T-helper 17 cell (primary cell): ENCODE measurements around the gene PRKCE. TPM values are rescaled to one million over a fixed set of nuclear protein-coding genes. Genes with fewer than 3 reads are reported as not detected.
"Not testable (repeated sequence)": the region's sequence is repeated elsewhere in the genome, so short reads cannot be mapped to it uniquely, and the experiment has no call there.

ENCODE experiments used
- ATAC-seq: fragments of 150-1000 bp; cut with Tn5 transposase; 2 replicates; pipeline ENCODE4 v1.10.0; 2021; ENCODE audit warnings: mild to moderate bottlenecking, moderate library complexity
- DNase-seq, 3 donors: peaks; one replicate each; pipeline versions ENCODE4 v3.0.0 to v3.0.0-alpha.2; 2020 to 2021
- H3K9me3 ChIP-seq: one replicate; pipeline ENCODE4 v1.7.0; 2013; ENCODE audit warnings: low read length, mild to moderate bottlenecking; ENCODE audit not compliant: control insufficient read depth, poor library complexity, severe bottlenecking
- H3K27ac Mint-ChIP-seq: one replicate; pipeline ENCODE4 v1.8.0; 2022; ENCODE audit warnings: mild to moderate bottlenecking, moderate library complexity, mixed read lengths
- H3K27me3 Mint-ChIP-seq: one replicate; pipeline ENCODE4 v1.8.0; 2022; ENCODE audit warnings: mixed read lengths
- H3K36me3 Mint-ChIP-seq: one replicate; pipeline ENCODE4 v1.8.0; 2022; ENCODE audit warnings: low read depth, mixed read lengths
- H3K4me1 Mint-ChIP-seq: one replicate; pipeline ENCODE4 v1.8.0; 2022; ENCODE audit warnings: mild to moderate bottlenecking, mixed read lengths
- H3K4me3 Mint-ChIP-seq: one replicate; pipeline ENCODE4 v1.8.0; 2022; ENCODE audit warnings: mild to moderate bottlenecking, moderate library complexity, mixed read lengths
- total RNA-seq, 4 donors: library from RNA in 2 of 4; stranded (reverse) in 2 of 4; gene quantifications; one replicate each; pipeline ENCODE4 v1.2.3 and lab custom pipeline; 2022 to 2026

The PRKCE gene
- total RNA-seq, 2 donors from 2014 or later: 17.6 to 23.7 TPM

GRCh38 chr2:46196871-46197462 is 545.5 kb downstream of the PRKCE start:
- Mint-ChIP-seq H3K4me1 (peaks cover 9% of the 10 kb centered on the region), H3K4me3 (no peak overlapping the region), H3K27me3 (no peaks in the 10 kb centered on the region), H3K27ac (no peak overlapping the region), H3K36me3 (no peaks in the 10 kb centered on the region)
- H3K9me3 ChIP-seq: no peaks in the 10 kb centered on the region
- DNase-seq (no peak), ATAC-seq (no peak)

GRCh38 chr2:46197672-46198071 is 546.2 kb downstream of the PRKCE start:
- Mint-ChIP-seq H3K36me3 (no peaks in the 10 kb centered on the region), H3K4me3 (no peak overlapping the region), H3K27ac (no peak overlapping the region), H3K27me3 (no peaks in the 10 kb centered on the region), H3K4me1 (peaks cover 9% of the 10 kb centered on the region)
- H3K9me3 ChIP-seq: no peaks in the 10 kb centered on the region
- ATAC-seq (no peak), DNase-seq (no peak)

- no peak overlapping the region for H3K27ac Mint-ChIP-seq
- H3K36me3 Mint-ChIP-seq: no peaks in the 10 kb centered on the region
- DNase-seq: no peak
- no peak overlapping the region for H3K4me3 Mint-ChIP-seq
- no peaks in the 10 kb centered on the region for H3K9me3 ChIP-seq
- no peak for ATAC-seq
- H3K27me3 Mint-ChIP-seq: no peaks in the 10 kb centered on the region
- H3K4me1 Mint-ChIP-seq: peaks cover 11% of the 10 kb centered on the region
Measured at GRCh38 chr2:46198164-46198883, 546.8 kb downstream of the PRKCE start.

GRCh38 chr2:46198966-46199365 is 547.5 kb downstream of the PRKCE start:
- DNase-seq (no peak), ATAC-seq (no peak)
- H3K36me3 Mint-ChIP-seq: peaks cover 1% of the 10 kb centered on the region
- H3K9me3 ChIP-seq: no peaks in the 10 kb centered on the region
- no peak overlapping the region for H3K4me3 Mint-ChIP-seq
- H3K27ac Mint-ChIP-seq: no peak overlapping the region
- H3K27me3 Mint-ChIP-seq: no peaks in the 10 kb centered on the region
- peaks cover 11% of the 10 kb centered on the region for H3K4me1 Mint-ChIP-seq

GRCh38 chr2:46200100-46200690 is 548.7 kb downstream of the PRKCE start:
- H3K27ac Mint-ChIP-seq: no peak overlapping the region
- ATAC-seq (no peak), DNase-seq (no peak)
- H3K4me3 Mint-ChIP-seq: no peak overlapping the region
- no peaks in the 10 kb centered on the region for H3K9me3 ChIP-seq
- no peaks in the 10 kb centered on the region for H3K27me3 Mint-ChIP-seq
- H3K4me1 Mint-ChIP-seq: peaks cover 11% of the 10 kb centered on the region
- H3K36me3 Mint-ChIP-seq: peaks cover 2% of the 10 kb centered on the region

- no peak for ATAC-seq
- H3K27me3 Mint-ChIP-seq: no peaks in the 10 kb centered on the region
- H3K27ac Mint-ChIP-seq: no peak overlapping the region
- H3K9me3 ChIP-seq: no peaks in the 10 kb centered on the region
- H3K36me3 Mint-ChIP-seq: peaks cover 2% of the 10 kb centered on the region
- no peak for DNase-seq
- peaks cover 11% of the 10 kb centered on the region for H3K4me1 Mint-ChIP-seq
- H3K4me3 Mint-ChIP-seq: no peak overlapping the region
Measured at GRCh38 chr2:46200861-46201605, 549.6 kb downstream of the PRKCE start.

- H3K4me1 Mint-ChIP-seq: peaks cover 9% of the 10 kb centered on the region
- no peak for DNase-seq
- no peaks in the 10 kb centered on the region for H3K9me3 ChIP-seq
- H3K4me3 Mint-ChIP-seq: no peak overlapping the region
- ATAC-seq: no peak
- peaks cover 2% of the 10 kb centered on the region for H3K36me3 Mint-ChIP-seq
- H3K27me3 Mint-ChIP-seq: no peaks in the 10 kb centered on the region
- H3K27ac Mint-ChIP-seq: no peak overlapping the region
Measured at GRCh38 chr2:46202453-46202852, 551.0 kb downstream of the PRKCE start.

- peaks cover 7% of the 10 kb centered on the region for H3K4me1 Mint-ChIP-seq
- peaks cover 2% of the 10 kb centered on the region for H3K36me3 Mint-ChIP-seq
- no peak for ATAC-seq
- no peak overlapping the region for H3K4me3 Mint-ChIP-seq
- no peak overlapping the region for H3K27ac Mint-ChIP-seq
- no peaks in the 10 kb centered on the region for H3K9me3 ChIP-seq
- H3K27me3 Mint-ChIP-seq: no peaks in the 10 kb centered on the region
- no peak for DNase-seq
Measured at GRCh38 chr2:46202987-46203386, 551.5 kb downstream of the PRKCE start.

GRCh38 chr2:46203636-46204035 is 552.2 kb downstream of the PRKCE start:
- H3K4me3 Mint-ChIP-seq, H3K27me3 Mint-ChIP-seq, H3K4me1 Mint-ChIP-seq, DNase-seq, H3K9me3 ChIP-seq, H3K27ac Mint-ChIP-seq, ATAC-seq, H3K36me3 Mint-ChIP-seq: not testable (repeated sequence)

- DNase-seq (no peak), ATAC-seq (no peak)
- no peak overlapping the region for H3K4me3 Mint-ChIP-seq
- no peak overlapping the region for H3K27ac Mint-ChIP-seq
- H3K27me3 Mint-ChIP-seq: no peaks in the 10 kb centered on the region
- peaks cover 3% of the 10 kb centered on the region for H3K4me1 Mint-ChIP-seq
- H3K9me3 ChIP-seq: peaks cover 8% of the 10 kb centered on the region
- peaks cover 2% of the 10 kb centered on the region for H3K36me3 Mint-ChIP-seq
Measured at GRCh38 chr2:46207591-46207990, 556.1 kb downstream of the PRKCE start.

- peaks cover 8% of the 10 kb centered on the region for H3K9me3 ChIP-seq
- H3K36me3 Mint-ChIP-seq: peaks cover 2% of the 10 kb centered on the region
- DNase-seq (no peak), ATAC-seq (no peak)
- H3K27me3 Mint-ChIP-seq: no peaks in the 10 kb centered on the region
- no peaks in the 10 kb centered on the region for H3K4me1 Mint-ChIP-seq
- no peak overlapping the region for H3K27ac Mint-ChIP-seq
- H3K4me3 Mint-ChIP-seq: no peak overlapping the region
Measured at GRCh38 chr2:46208766-46209165, 557.3 kb downstream of the PRKCE start.

- H3K27me3 Mint-ChIP-seq: no peaks in the 10 kb centered on the region
- H3K4me1 Mint-ChIP-seq: no peaks in the 10 kb centered on the region
- peaks cover 8% of the 10 kb centered on the region for H3K9me3 ChIP-seq
- no peaks in the 10 kb centered on the region for H3K36me3 Mint-ChIP-seq
- DNase-seq: no peak
- no peak overlapping the region for H3K27ac Mint-ChIP-seq
- no peak overlapping the region for H3K4me3 Mint-ChIP-seq
- no peak for ATAC-seq
Measured at GRCh38 chr2:46210063-46210462, 558.6 kb downstream of the PRKCE start.

- Mint-ChIP-seq H3K27me3 (no peaks in the 10 kb centered on the region), H3K36me3 (no peaks in the 10 kb centered on the region), H3K4me3 (no peak overlapping the region), H3K4me1 (no peaks in the 10 kb centered on the region), H3K27ac (no peak overlapping the region)
- peaks cover 8% of the 10 kb centered on the region for H3K9me3 ChIP-seq
- DNase-seq (no peak), ATAC-seq (no peak)
Measured at GRCh38 chr2:46211461-46211860, 560.0 kb downstream of the PRKCE start.
